Fibroblast of the aortic adventitia (primary cell): ENCODE measurements around the gene CREB5. TPM values are rescaled to one million over a fixed set of nuclear protein-coding genes. Genes with fewer than 3 reads are reported as not detected.

Source experiments
- DNase-seq: peaks from one replicate; pipeline ENCODE4 v3.0.0-alpha.2; 2010; ENCODE audit warnings: low read depth
- H3K4me3 ChIP-seq: 2 replicates; pipeline ENCODE4 v1.5.1; 2011; ENCODE audit warnings: low read depth, mild to moderate bottlenecking, control low read depth, low read length, moderate library complexity
- CTCF ChIP-seq: IDR thresholded peaks from 2 replicates; pipeline ENCODE4 v1.5.1; 2011; ENCODE audit warnings: mild to moderate bottlenecking, low read length, control low read depth, inconsistent platforms; ENCODE audit not compliant: insufficient read depth
- total RNA-seq: library from RNA; depleted of rRNA; stranded (reverse); fragments of >200 nt; gene quantifications from 2 replicates; pipeline ENCODE4 v1.2.3, GENCODE V29; 2012; ENCODE audit warnings: low replicate concordance

The CREB5 gene
- total RNA-seq, 1 donor: 5.2 TPM

GRCh38 chr7:28375729-28376128, 36.6 kb upstream of the CREB5 start:
- H3K4me3 ChIP-seq: no peak overlapping the region
- no peak for TF ChIP-seq CTCF
- DNase-seq: no peak

GRCh38 chr7:28376634-28377033, 35.7 kb upstream of the CREB5 start:
- DNase-seq: no peak
- no peak for TF ChIP-seq CTCF
- no peak overlapping the region for H3K4me3 ChIP-seq

GRCh38 chr7:28378574-28379149, 33.7 kb upstream of the CREB5 start:
- TF ChIP-seq CTCF: no peak

GRCh38 chr7:28381466-28381865, 30.9 kb upstream of the CREB5 start:
- no peak overlapping the region for H3K4me3 ChIP-seq
- TF ChIP-seq CTCF: no peak
- peak; percentile 59 for DNase-seq

More at GRCh38 chr7:28378574-28379149, 33.7 kb upstream of the CREB5 start:
- no peak for DNase-seq
- no peak overlapping the region for H3K4me3 ChIP-seq

GRCh38 chr7:28382144-28382543, 30.2 kb upstream of the CREB5 start:
- no peak overlapping the region for H3K4me3 ChIP-seq
- TF ChIP-seq CTCF: no peak
- DNase-seq: no peak

- DNase-seq: no peak
- TF ChIP-seq CTCF: no peak
- H3K4me3 ChIP-seq: no peak overlapping the region
These were observed 28.3 kb upstream of the CREB5 start for GRCh38 chr7:28383975-28384374.
